Measurements from ENCODE around the gene ADAMTS19.

ADAMTS19 gene

DNA sequence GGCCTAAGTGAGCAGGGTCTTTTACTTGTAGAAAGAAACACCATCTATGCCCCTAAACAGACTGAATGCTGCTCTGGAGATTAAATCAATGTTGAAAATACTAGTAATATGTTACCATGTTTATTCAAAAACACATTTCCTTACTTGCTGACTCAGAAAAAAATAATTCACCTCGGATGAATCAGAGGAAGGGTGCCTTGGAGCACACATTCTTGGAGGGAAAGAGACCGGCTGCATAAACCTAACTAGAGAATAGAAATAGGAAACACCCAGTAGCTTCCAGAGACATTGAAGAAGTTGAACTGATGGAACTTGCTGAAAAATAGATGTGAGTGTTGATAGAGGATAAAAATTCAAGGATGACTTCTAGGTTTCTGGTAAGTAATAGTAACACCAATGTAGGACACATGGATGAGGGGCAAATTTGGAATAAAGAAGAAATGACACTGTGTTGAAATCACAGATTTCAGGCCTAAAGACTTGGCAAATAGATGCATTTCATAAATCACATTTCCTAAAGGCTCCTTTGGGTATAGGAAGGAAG is 210.9 kb downstream of the ADAMTS19 start:
- no peak for DNase-seq (ENCODE audit: low read depth in 2 of 2)

DNA sequence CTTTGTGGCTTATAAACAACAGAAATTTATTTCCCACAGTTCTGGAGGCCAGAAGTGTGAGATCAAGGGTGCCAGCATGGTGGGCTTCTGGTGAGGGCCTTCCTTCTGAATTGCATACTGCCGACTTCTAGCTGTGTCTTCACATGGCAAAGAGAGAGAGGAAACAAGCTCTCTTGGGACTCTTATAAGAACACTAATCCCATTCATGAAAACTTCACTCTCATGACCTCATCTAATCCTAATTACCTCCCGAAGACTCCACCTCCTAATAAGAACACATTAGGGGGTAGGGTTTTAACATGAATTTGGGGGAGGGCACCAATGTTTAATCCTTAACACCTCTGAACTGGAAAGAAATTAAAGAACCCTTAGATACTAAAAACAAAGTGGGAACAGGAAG is 211.9 kb downstream of the ADAMTS19 start:
- DNase-seq (ENCODE audit: low read depth in 2 of 2), result no peak

DNA sequence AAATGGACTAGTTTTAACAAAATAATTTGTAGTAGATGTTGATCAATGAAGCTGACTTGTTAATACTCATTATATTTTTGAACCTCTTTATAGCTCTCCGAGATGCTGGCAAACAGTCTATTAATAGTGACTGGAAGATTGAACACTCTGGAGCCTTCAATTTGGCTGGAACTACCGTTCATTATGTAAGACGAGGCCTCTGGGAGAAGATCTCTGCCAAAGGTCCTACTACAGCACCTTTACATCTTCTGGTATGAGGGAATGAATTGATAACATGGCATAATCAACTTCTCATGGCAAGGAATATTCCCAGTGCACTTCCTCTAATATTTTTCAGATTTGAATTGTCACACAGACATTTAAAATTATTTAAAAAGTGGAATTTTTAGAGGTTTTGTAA is 219.6 kb downstream of the ADAMTS19 start:
- no peak for DNase-seq (ENCODE audit: low read depth in 2 of 2)

DNA sequence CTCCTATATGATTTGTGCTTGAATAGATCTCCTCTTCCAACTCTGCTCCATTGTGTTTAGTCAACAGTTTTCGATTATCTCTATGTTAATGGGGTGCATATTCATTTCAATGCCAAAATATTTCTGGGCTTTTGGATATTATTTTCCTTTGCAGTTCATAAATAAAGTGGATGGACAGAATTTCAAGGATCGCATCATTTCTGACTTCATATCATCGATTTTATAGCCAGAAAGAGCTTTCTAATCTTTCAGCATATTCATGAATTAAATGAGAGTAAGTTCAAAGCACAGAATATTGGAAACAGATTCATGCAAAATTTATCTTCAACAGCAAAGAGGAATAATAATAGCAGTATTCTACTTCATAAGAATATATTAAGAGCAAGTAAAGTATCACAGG is 227.8 kb downstream of the ADAMTS19 start:
- no peak for DNase-seq (ENCODE audit: low read depth in 2 of 2)

DNA sequence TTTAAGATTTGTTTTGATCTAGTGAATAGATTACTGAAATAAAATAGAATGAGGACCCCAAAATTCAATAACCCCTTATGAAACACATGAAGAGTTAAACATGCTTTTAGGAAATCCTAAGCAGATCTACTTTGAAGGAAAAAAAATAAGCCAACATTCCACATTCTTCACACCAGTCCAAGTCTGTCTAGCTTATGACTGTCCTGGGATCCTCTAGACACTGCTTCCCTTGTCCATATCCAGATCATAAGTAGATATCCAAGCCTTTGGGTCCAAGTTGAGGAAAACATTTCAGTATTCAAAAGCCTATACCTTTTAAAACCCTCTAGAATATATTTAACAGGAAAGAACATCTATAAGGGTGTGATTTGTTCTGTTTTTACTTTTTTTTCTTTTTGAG is 228.9 kb downstream of the ADAMTS19 start:
- DNase-seq (ENCODE audit: low read depth in 2 of 2), result no peak

DNA sequence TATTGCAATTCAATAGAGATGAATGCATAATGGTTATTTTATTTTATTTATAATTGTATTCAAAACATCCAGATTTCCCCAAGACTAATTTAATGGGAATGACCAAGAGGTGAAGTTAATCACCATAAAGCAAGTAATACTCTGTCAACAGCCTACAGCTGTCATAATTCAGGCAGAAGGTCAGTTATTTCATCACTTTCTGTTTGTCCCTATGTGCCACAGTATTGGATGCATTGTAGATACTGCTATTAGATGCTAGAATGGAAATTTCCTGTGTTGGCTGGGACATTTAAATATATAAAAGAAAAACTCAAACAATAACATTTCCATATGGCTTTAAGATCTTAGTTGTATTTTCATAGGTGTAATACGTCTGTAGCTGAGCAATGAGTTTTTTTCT is 231.1 kb downstream of the ADAMTS19 start:
- DNase-seq (ENCODE audit: low read depth in 2 of 2), result no peak

DNA sequence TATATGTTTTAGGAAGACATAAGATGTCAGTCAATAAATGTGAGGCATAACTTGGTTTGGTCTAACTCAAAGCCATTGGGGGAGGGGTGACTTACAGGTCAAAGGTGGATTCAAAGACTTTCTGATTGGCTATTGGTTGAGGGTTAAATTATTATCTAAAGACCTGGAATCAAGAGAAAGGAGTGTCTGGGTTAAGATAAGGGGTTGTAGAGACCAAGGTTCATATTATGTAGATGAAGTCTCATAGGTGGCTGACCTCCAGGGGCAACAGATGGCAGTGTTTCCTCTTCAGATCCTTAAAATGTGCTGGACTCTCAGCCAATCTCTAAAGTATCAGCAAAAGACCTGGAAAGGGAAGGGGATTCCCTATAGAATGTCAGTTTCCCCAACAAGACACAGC is 236.5 kb downstream of the ADAMTS19 start:
- no peak for DNase-seq (ENCODE audit: low read depth in 2 of 2)

DNA sequence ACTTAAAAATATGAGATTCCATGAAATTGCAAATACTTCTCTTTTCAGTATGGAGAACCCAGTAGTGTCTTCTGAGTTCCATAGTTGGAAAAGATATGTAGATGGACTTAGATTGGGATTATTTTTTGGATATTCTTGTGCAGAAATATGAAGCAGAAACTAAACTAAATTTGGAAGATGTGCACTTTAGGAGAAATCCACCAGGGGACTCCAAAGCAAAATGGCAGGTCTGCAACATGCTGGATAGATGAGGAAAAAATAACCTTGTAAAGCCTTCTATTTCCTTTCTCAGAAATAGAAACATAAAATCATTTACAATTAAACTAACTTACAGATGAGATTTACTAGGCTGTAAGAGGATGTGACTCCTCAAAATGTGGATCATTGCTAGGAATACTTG is 238.6 kb downstream of the ADAMTS19 start:
- DNase-seq (ENCODE audit: low read depth in 2 of 2), result no peak

DNA sequence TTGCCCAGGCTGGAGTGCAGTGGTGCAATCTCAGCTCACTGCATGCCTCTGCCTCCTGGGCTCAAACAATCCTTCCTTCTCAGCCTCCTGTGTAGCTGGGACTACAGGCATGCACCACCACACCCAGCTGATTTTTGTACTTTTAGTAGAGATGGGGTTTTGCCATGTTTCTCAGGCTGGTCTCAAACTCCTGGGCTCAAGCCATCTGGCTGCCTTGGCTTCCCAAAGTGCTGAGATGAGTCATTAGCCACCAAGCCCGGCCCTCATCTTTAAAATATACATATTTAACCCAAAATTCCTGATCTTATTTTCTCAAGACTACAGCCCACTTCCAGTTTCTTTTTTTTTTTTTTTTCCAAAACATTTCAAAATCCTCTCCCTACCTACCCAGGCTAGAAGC is 256.1 kb downstream of the ADAMTS19 start:
- DNase-seq (ENCODE audit: low read depth in 2 of 2), result no peak

DNA sequence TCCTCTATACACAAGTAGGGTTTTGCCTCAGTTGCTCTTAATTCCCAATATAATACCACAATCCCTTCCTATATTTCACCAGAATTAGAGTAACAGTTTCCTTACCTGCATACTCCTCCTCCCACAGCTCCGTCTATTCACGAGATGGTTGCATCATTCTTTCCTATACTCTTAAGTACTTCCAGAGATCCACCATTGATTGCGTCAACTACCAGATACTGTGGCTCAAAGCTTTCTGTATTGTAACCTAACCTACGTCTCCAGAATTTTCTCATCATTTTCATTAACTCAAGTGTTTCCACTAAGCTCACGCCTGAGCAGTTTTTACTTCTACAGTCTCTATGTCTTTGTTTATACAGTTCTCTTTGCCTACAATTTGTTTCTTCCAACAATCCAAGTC is 256.6 kb downstream of the ADAMTS19 start:
- no peak for DNase-seq (ENCODE audit: low read depth in 2 of 2)

DNA sequence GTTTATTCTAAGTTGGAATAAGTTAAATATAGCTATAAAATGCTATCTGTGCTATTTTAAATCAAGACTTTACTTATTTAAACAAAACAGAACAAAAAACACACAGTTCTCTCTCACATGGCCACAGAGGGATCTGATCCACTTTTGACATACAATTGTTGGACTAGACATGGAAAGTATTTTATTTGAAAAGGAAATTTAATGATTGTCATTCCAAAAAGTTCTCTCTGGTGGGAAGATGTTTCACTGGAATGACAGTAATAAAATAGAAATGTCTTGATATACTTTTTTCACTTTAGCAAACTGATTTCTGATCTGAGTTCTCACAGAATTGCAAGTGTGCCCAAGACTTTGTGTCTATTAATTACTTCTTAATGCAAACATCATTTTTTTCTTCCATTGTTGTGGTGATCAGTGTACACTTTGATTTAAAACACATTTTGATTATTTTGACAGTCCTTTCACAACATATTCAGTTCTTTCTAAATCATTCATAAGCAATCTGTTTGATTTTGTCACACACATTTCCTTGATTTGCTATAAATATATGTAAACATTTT is 257.7 kb downstream of the ADAMTS19 start:
- no peak for DNase-seq (ENCODE audit: low read depth in 2 of 2)

DNA sequence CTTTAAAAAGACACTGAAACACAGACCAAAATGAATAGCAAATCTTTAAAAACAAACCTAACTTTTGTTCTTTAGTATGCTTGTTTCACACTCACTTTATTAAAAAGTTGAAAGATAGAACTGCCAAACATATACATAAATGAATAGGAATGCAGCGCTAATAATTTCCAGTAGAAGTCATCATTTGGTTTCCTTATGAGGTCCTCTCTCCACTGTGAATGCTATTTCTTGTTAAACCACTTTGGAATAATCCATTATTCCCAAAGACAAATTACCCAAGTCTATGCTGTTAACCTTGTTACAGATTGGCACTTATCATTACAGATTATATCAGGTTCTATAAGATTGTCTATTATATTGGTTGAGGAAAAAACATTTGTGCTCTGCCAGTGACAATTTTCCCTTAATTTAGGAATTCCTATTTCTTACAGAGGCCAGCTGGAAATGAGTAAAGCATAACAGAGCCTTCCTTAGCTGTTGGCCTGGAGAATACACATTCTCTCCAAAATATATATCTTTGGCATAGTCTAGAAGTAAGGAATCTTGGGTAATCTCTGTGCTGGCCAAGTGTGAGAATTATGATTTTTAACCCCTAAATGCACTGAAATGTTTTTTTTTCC is 258.5 kb downstream of the ADAMTS19 start:
- DNase-seq (ENCODE audit: low read depth in 2 of 2), result no peak

DNA sequence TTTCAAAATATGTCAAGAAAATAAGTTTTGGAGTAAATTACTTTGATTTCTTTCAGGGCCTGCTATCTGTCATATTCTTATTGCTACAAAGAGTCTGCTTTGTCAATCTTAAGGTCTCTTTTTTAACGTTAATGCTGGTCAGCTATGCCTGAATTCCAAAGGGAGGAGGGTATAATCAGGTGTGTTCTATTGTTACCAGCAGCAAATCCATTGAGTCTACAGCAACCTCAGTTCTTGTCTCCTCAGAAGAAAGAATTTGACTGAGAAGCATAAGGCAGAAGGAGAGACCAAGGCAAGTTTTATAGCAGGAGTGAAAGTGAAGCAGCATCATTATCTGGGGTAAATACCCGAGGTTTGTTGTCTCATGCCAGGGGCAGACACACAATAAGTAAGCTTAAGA is 264.1 kb downstream of the ADAMTS19 start:
- DNase-seq (ENCODE audit: low read depth in 2 of 2), result no peak

DNA sequence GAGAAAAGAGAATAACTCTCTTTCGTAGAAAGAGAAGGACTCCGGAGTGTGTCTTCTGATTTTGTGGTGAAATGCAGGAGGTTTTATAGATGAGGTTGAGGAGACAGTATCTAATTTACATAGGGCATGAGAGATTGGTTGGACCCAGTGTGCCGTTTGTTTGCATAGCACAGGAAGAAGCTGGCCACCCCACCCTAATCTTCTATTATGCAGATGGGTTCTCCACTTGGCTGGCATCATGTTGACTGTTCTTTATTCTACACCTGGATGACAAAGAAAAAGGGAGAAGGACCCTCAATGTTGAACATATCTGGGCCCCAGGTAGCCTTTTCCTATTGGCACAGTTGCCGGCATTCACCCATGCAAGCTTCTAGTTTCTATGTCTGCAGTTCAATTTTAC is 264.5 kb downstream of the ADAMTS19 start:
- DNase-seq (ENCODE audit: low read depth in 2 of 2), result no peak

DNA sequence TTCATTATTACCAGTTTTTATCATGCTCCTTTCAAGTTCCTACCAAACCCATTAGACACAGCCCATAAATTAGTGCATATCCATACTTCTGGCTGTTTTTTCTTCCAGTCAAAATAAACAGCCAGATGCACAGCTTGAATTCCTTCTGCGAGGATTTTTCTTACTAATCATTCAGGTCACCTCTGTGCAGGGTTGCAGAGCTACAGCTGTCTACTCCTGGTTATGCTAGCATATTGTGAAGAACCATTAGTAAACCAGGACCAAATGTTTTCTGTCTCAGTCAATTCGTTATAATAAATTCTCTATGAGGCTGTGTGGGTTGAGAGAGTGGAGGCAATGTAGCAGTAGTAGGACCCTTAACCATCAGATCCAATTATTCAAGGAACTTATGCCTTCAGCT is 279.7 kb downstream of the ADAMTS19 start:
- no peak for DNase-seq (ENCODE audit: low read depth in 2 of 2)

DNA sequence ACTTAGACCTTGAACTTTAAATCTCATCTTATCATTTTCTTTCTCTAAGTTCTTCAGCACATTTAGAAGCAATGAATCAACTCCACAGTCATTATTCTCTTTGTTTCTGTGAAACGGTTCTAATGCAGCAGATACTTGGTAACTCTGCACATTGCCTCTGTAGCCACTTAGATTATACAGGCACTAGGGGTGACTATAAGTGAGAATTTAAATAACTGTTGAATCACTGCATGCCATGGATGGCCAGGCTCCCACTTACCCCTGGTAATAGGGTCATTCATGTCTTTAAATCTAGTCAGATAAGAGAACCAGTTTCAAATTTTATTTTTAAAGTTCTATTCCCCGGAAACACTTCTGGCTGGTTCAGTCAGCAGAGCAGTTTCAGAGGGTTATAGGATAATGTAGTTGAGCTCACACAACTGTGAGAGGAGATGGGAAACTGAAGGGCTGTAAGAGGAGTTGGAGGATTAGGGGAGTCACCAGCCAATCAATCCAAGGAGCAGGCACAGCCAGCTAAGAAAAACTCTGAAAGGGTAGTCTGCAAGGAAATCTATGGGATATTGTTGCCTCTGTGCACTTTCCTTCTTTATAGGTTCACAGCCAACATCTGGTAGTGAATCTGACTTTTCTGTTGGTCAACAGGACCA is 283.6 kb downstream of the ADAMTS19 start:
- no peak for DNase-seq (ENCODE audit: low read depth in 2 of 2)

DNA sequence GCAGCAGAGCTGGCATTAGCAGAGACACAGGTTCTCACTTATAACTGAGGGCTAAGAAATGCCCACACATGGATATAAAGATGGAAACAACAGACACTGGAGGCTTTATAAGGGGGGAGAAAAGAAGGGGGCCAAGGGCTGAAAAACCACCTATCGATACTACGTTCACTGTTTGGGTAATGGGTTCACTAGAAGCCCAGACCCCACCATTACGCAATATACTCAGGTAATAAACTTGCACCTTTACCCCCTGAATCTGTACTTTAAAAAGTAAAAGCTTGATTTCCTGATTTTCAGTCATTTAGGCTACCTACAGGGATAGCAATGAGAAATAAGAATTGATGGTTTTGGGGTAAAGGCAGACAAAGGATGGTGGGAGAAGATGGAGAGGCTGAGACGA is 285.9 kb downstream of the ADAMTS19 start:
- DNase-seq (ENCODE audit: low read depth in 2 of 2), result no peak

DNA sequence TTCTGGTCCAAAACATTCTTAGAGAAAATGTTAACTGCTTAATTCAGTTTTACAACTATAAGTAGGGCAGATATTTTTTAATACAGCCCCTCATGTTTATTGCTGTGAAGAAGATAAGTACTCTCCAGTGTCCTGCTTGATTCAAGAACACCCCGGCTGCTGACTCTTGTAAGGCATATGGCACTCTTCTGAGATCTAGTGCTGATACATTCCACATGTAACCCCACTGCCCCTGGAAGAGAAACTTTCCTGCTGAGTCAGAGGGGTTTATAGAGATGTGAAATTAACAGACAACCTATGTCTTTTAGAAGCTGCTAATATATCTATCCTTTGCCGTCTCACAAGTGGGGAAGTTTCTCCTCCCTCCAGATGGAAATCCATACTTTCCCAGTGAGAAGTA is 286.8 kb downstream of the ADAMTS19 start:
- DNase-seq (ENCODE audit: low read depth in 2 of 2), result no peak

DNA sequence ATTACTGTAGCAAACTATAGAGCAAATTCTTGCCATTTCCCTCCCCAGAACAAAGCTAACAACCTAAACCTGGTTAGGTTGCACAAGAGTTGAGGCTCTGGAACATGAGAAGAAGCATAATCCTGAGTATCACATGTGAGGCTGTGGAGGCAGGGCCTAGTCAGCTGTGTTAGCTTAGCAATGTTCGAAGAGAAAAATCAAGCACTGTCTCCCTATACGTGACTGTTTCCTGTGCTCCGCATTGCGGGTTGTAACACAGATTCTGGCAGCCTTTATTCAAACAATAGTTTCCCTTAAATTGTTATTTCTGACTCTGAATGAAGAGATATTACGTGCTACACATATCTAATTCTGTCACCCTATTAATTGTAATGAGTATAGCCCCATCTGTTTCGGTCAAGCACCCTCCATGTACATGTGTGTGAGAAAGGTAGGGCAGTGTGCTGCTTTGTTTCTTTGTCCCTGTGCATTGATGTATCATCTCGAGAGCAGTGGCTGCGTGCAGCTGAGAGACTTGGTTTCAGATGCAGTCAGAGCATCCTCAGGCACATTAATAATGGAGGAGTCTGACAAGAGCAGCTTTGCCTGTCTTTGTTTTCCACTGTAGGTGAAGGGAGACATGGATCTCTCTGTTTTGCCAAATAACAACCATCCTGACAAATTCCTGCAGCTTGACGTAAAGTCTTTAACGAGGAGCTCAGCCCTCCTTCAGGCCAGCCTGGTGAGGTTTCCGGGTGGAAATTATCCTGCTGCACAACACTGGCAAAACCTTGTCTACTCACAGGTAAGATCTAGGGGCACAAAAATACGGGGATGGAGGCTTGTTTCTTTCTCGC is 287.7 kb downstream of the ADAMTS19 start, which contains the start of gene MINAR2:
Gene MINAR2 (plus strand): TSS at position 523 of the 836 bp plus-strand sequence. CDS start 97 bp downstream, at position 620.
- DNase-seq (ENCODE audit: low read depth in 2 of 2), result no peak

DNA sequence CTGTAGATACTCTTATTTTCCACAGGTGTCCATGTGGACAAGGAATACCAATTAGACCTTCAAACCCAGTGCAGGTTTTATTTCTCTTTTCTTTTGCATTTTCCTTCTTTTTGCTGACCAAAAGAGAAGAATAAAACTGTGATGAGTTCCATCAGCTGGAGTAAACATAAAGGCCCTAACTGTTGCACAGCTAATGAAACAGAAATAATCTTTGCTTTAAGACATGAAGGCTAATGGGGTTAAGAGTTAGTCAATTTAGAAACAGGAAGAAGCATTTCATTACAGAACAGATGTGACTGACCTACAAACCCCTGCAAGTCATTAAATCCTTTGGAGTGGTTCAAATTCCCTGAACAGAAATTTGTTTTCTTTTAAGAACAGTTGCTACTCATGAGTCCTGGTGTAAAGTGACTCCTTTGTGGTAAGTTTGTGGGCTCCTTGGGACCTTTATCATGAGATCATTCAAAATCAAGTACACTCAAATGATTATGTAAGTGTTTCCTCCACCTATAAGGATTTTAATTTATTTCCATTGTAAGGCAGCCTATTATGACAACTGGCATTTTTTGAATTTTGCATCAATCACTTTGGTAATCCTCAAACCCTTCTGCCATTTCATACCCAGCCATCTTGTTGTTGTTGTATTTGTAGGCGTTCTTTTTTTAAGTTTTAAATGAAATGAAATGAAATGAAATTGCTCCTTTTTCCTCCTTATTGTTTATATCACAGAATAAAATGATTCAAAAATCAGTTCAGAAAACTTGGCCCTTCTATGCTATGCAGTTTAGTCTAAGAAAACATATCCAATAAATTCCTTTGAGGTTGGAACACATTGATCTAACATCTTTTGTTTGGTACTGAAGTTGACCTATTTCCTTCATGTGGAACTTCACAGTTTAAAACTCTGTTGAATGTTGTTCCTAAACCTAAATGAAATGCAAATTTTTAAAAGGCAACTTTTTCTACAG is 289.1 kb downstream of the ADAMTS19 start:
- no peak for DNase-seq (ENCODE audit: low read depth in 2 of 2)
